Measurements from ENCODE around the gene TKFC.

TKFC gene

GRCh38 chr11:61294717-61295595, 38.1 kb upstream of the TKFC start, which contains the start of gene VWCE:
VWCE (minus strand) TSS chr11:61295316; CDS start chr11:61295037, 279 bp downstream.
- no peaks in the 10 kb centered on the region for H4K20me1 ChIP-seq (ENCODE audit: control insufficient read depth, insufficient read depth, low read depth, low read length)
- no peaks in the 10 kb centered on the region for H3K9me3 ChIP-seq (ENCODE audit: control insufficient read depth, insufficient read depth, low read length)
- H3K4me2 ChIP-seq (ENCODE audit: low read length) = peak within 1 kb of the TSS; percentile 85
- H3K4me1 ChIP-seq (ENCODE audit: control insufficient read depth, low read length) = peaks cover 21% of the 10 kb centered on the region
- no peak for TF ChIP-seq EZH2phosphoT487 (IDR thresholded peaks at IDR 0.05; ENCODE audit: borderline replicate concordance, low read length)
- peak; percentile 50 for TF ChIP-seq CTCF (IDR thresholded peaks at IDR 0.05; ENCODE audit: low read depth, low read length, poor library complexity, severe bottlenecking)
- no peaks in the 10 kb centered on the region for H3K9me2 ChIP-seq (replicated peaks; ENCODE audit: control insufficient read depth, low read length)
- H3K36me3 ChIP-seq (ENCODE audit: control insufficient read depth, low read length) = peaks cover 39% of the 10 kb centered on the region
- H3K79me2 ChIP-seq (ENCODE audit: control insufficient read depth, low read length) = peaks cover 18% of the 10 kb centered on the region
- H3K4me3 ChIP-seq (ENCODE audit: low read length) = peak within 1 kb of the TSS; percentile 87
- H3F3A ChIP-seq (ENCODE audit: control insufficient read depth, insufficient read depth) = peaks cover 21% of the 10 kb centered on the region
- peak within 1 kb of the TSS; percentile 72 for H3K27ac ChIP-seq (ENCODE audit: low read depth, low read length)
- H3K27me3 ChIP-seq (ENCODE audit: control insufficient read depth, low read length) = no peaks in the 10 kb centered on the region

DNA sequence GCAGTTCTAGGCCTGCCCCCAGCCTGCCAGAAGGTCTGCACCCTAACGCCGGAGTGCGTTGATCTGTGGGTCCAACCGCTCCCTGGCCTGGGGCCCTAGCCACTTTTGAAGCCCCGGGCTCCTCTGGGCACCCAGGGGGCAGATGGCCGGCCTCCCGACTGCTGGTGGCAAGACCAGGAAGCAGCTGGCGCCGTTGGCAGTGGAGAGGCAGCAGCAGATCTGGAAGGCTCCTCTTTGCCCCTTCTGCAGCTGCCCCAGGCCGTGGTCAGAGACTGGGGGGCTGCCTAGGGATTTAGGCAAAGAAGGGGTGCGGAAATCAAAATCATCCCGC, 37.5 kb upstream of the TKFC start:
- H3K4me3 ChIP-seq (ENCODE audit: low read length) = peak overlapping the region; percentile 87

DNA sequence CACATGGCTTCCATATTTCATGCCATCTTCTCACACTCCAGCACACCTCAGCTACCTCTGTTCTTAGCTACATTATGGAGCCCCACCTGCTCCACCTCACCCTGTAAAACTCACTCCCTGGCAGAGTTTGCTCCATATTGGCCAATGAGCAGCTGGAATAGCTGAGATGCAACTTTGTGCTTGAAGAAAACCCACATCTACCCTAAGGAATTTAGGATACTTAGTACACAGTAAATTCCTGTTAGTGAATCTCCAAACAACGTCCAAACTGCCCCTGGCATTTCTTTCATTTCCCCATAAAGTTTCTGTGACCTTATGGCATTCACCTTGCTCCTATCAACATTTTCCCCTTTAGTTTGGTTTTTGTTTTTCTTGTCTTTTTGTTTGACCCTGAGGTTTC, 35.7 kb upstream of the TKFC start:
- Histone ChIP-seq H3K4me2 (ENCODE audit: low read length) (no peak overlapping the region), H3K79me2 (ENCODE audit: control insufficient read depth, low read length) (peaks cover 16% of the 10 kb centered on the region), H4K20me1 (ENCODE audit: control insufficient read depth, insufficient read depth, low read depth, low read length) (no peaks in the 10 kb centered on the region; the same call in 1 of the 2 replicates), H3K9me2 (replicated peaks; ENCODE audit: control insufficient read depth, low read length) (no peaks in the 10 kb centered on the region), H3K27me3 (ENCODE audit: control insufficient read depth, low read length) (no peaks in the 10 kb centered on the region), H3K27ac (ENCODE audit: low read depth, low read length) (no peak overlapping the region), H3K9me3 (ENCODE audit: control insufficient read depth, insufficient read depth, low read length) (no peaks in the 10 kb centered on the region), H3F3A (ENCODE audit: control insufficient read depth, insufficient read depth) (peaks cover 21% of the 10 kb centered on the region), H3K4me1 (ENCODE audit: control insufficient read depth, low read length) (peaks cover 21% of the 10 kb centered on the region), H3K36me3 (ENCODE audit: control insufficient read depth, low read length) (peaks cover 55% of the 10 kb centered on the region), H3K4me3 (ENCODE audit: low read length) (no peak overlapping the region)
- TF ChIP-seq CTCF (IDR thresholded peaks at IDR 0.05; ENCODE audit: low read depth, low read length, poor library complexity, severe bottlenecking) (no peak), EZH2phosphoT487 (IDR thresholded peaks at IDR 0.05; ENCODE audit: borderline replicate concordance, low read length) (no peak)

More for the DNA sequence above, 37.5 kb upstream of the TKFC start:
- TF ChIP-seq CTCF (IDR thresholded peaks at IDR 0.05; ENCODE audit: low read depth, low read length, poor library complexity, severe bottlenecking) (no peak), EZH2phosphoT487 (IDR thresholded peaks at IDR 0.05; ENCODE audit: borderline replicate concordance, low read length) (no peak)
- Histone ChIP-seq H3K27ac (ENCODE audit: low read depth, low read length) (0 out of 2 replicates have a peak overlapping the region, but pooled peaks have one; percentile 72), H3K4me2 (ENCODE audit: low read length) (peak overlapping the region; percentile 85), H3K27me3 (ENCODE audit: control insufficient read depth, low read length) (no peaks in the 10 kb centered on the region), H3F3A (ENCODE audit: control insufficient read depth, insufficient read depth) (peaks cover 21% of the 10 kb centered on the region), H3K4me1 (ENCODE audit: control insufficient read depth, low read length) (peaks cover 21% of the 10 kb centered on the region), H3K36me3 (ENCODE audit: control insufficient read depth, low read length) (peaks cover 44% of the 10 kb centered on the region), H4K20me1 (ENCODE audit: control insufficient read depth, insufficient read depth, low read depth, low read length) (no peaks in the 10 kb centered on the region), H3K9me3 (ENCODE audit: control insufficient read depth, insufficient read depth, low read length) (no peaks in the 10 kb centered on the region), H3K79me2 (ENCODE audit: control insufficient read depth, low read length) (peaks cover 18% of the 10 kb centered on the region), H3K9me2 (replicated peaks; ENCODE audit: control insufficient read depth, low read length) (no peaks in the 10 kb centered on the region)
